DND-41 (cell line): Measurements from ENCODE around the gene CMTR1.

ENCODE experiments used
- EZH2 ChIP-seq: IDR thresholded peaks from 3 replicates; pipeline ENCODE4 v1.6.1; 2012; ENCODE audit warnings: borderline replicate concordance, low read depth, mild to moderate bottlenecking, moderate library complexity, low read length, inconsistent platforms; ENCODE audit not compliant: severe bottlenecking
- TF ChIP-seq, protein P1 (sequence below): IDR thresholded peaks from 2 replicates; pipeline ENCODE4 v1.5.1; 2012; ENCODE audit warnings: borderline replicate concordance, low read length, moderate library complexity, mild to moderate bottlenecking; ENCODE audit not compliant: poor library complexity, severe bottlenecking; ENCODE audit errors: extremely low read depth

- TF ChIP-seq, protein P1, sequence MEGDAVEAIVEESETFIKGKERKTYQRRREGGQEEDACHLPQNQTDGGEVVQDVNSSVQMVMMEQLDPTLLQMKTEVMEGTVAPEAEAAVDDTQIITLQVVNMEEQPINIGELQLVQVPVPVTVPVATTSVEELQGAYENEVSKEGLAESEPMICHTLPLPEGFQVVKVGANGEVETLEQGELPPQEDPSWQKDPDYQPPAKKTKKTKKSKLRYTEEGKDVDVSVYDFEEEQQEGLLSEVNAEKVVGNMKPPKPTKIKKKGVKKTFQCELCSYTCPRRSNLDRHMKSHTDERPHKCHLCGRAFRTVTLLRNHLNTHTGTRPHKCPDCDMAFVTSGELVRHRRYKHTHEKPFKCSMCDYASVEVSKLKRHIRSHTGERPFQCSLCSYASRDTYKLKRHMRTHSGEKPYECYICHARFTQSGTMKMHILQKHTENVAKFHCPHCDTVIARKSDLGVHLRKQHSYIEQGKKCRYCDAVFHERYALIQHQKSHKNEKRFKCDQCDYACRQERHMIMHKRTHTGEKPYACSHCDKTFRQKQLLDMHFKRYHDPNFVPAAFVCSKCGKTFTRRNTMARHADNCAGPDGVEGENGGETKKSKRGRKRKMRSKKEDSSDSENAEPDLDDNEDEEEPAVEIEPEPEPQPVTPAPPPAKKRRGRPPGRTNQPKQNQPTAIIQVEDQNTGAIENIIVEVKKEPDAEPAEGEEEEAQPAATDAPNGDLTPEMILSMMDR = no peak
- no peak for TF ChIP-seq EZH2
These were observed 26.2 kb upstream of the CMTR1 start for GRCh38 chr6:37406726-37407341.
